Measurements from ENCODE around the gene HSPA12A. TPM values are rescaled to one million over a fixed set of nuclear protein-coding genes. Genes with fewer than 3 reads are reported as not detected.

HSPA12A gene
- total and polyA plus RNA-seq, 2 of the 13 experiments (the other 11 are each of a cell fraction or from before 2014, with no cell fraction given) = 6.4 to 13.6 TPM

- TF ChIP-seq FOXA3 (CRISPR knock-in tag; IDR thresholded peaks at IDR 0.05) (peak; percentile 54), SIX4 (CRISPR knock-in tag; IDR thresholded peaks at IDR 0.05) (no peak), NR2F6 (IDR thresholded peaks at IDR 0.05) (peak; percentile 22; the same call in 1 of the 2 replicates), NR2F6 (CRISPR knock-in tag; IDR thresholded peaks at IDR 0.05) (0 out of 2 replicates have a peak, but pooled peaks have one; percentile 55), PHF21A (CRISPR knock-in tag; IDR thresholded peaks at IDR 0.05) (peak; percentile 38; the same call in 1 of the 2 replicates), ZNF280D (CRISPR knock-in tag; IDR thresholded peaks at IDR 0.05) (no peak), ZMYM4 (CRISPR knock-in tag; IDR thresholded peaks at IDR 0.05) (peak; percentile 38), PAXIP1 (CRISPR knock-in tag; conservative IDR thresholded peaks at IDR 0.05) (peak; percentile 55), SOX6 (IDR thresholded peaks at IDR 0.05) (no peak), SOX6 (CRISPR knock-in tag; IDR thresholded peaks at IDR 0.05) (peak; percentile 73), DDIT3 (CRISPR knock-in tag; IDR thresholded peaks at IDR 0.05) (no peak), HOMEZ (CRISPR knock-in tag; IDR thresholded peaks at IDR 0.05; ENCODE audit: low read depth) (peak; percentile 48; the same call in 1 of the 2 replicates), ARNT2 (CRISPR knock-in tag; IDR thresholded peaks at IDR 0.05; ENCODE audit: low read depth) (no peak), FOXP4 (CRISPR knock-in tag; IDR thresholded peaks at IDR 0.05) (0 out of 2 replicates have a peak, but pooled peaks have one; percentile 21), HNF4A (CRISPR knock-in tag; IDR thresholded peaks at IDR 0.05) (peak; percentile 52), ZNF17 (CRISPR knock-in tag; IDR thresholded peaks at IDR 0.05) (no peak), CHD2 (IDR thresholded peaks at IDR 0.05; ENCODE audit: low read depth, low read length) (no peak), MYC (CRISPR knock-in tag; IDR thresholded peaks at IDR 0.05; ENCODE audit: borderline replicate concordance) (no peak), LCORL (IDR thresholded peaks at IDR 0.05) (no peak), LCORL (CRISPR knock-in tag; IDR thresholded peaks at IDR 0.05) (peak; percentile 56; the same call in 1 of the 2 replicates), ARID2 (CRISPR knock-in tag; IDR thresholded peaks at IDR 0.05; ENCODE audit: borderline replicate concordance) (no peak), ZFY (CRISPR knock-in tag; IDR thresholded peaks at IDR 0.05) (peak; percentile 44; the same call in 1 of the 2 replicates)
Measured at GRCh38 chr10:116665541-116666125, 76.7 kb downstream of the HSPA12A start (continued).
